Subcutaneous adipose tissue (tissue), 4 donors: ENCODE data around the gene RCBTB2. TPM values are rescaled to one million over a fixed set of nuclear protein-coding genes. Genes with fewer than 3 reads are reported as not detected.

Experiments
- CTCF ChIP-seq: fragments of 450-650 bp; IDR thresholded peaks from one replicate; pipeline ENCODE4 v1.5.1; 2016; ENCODE audit warnings: low read depth, mild to moderate bottlenecking, control low read depth, antibody characterized with exemption, moderate library complexity
- total RNA-seq, 4 donors: library from RNA; depleted of rRNA; stranded (reverse); fragments of >200 nt; gene quantifications; one replicate each; pipeline ENCODE4 v1.1.0, GENCODE V29; 2016

The RCBTB2 gene
- total RNA-seq, 4 donors from 2014 or later: 10.9 to 21.1 (median 16.4) TPM

- no peak for TF ChIP-seq CTCF
These were observed 40.3 kb downstream of the RCBTB2 start for GRCh38 chr13:48492470-48493065.

GRCh38 chr13:48492096-48492440 is 40.8 kb downstream of the RCBTB2 start:
- no peak for TF ChIP-seq CTCF

- TF ChIP-seq CTCF: no peak
These were observed 41.3 kb downstream of the RCBTB2 start for GRCh38 chr13:48491423-48492095.

- no peak for TF ChIP-seq CTCF
These were observed 42.6 kb downstream of the RCBTB2 start for GRCh38 chr13:48490241-48490640.

- TF ChIP-seq CTCF: no peak
These were observed 43.2 kb downstream of the RCBTB2 start for GRCh38 chr13:48489666-48490065.

- no peak for TF ChIP-seq CTCF
These were observed 43.9 kb downstream of the RCBTB2 start for GRCh38 chr13:48488995-48489394.

GRCh38 chr13:48487968-48488367 is 44.9 kb downstream of the RCBTB2 start:
- TF ChIP-seq CTCF: no peak
